Pancreas (tissue), 10 donors: ENCODE results near the gene SMYD5. TPM values are rescaled to one million over a fixed set of nuclear protein-coding genes. Genes with fewer than 3 reads are reported as not detected.

ENCODE experiments used
- ATAC-seq, 4 donors: fragments of 200-7000 bp; cut with Tn5 transposase; one replicate each; pipeline versions ENCODE4 v1.8.0 to v1.9.1; 2020; ENCODE audit warnings: mild to moderate bottlenecking in 4 of 4, moderate library complexity in 4 of 4
- DNase-seq, 6 donors: peaks; one replicate each; pipeline ENCODE4 v3.0.0-alpha.2; 2020
- FAIRE-seq: peaks from 2 replicates; lab custom pipeline; 2012; peaks lifted over from hg19 to GRCh38; lab: Jason Lieb, UNC
- H3K27ac ChIP-seq, 4 donors: fragments of 200-600 bp; sonication (generic); 1 replicate in 3 of 4; 2 replicates in 1 of 4; pipeline versions ENCODE4 v1.5.0 to v1.8.0; 2020
- H3K27me3 ChIP-seq, 4 donors: fragments of 200-600 bp; one replicate each; pipeline ENCODE4 v1.8.0; 2021
- H3K36me3 ChIP-seq, 3 donors: fragments of 200-600 bp; sonication (generic) in 1 of 3; one replicate each; pipeline versions ENCODE4 v1.5.0 to v1.8.0; 2020 to 2021
- H3K4me1 ChIP-seq, 3 donors: fragments of 200-600 bp; one replicate each; pipeline ENCODE4 v1.8.0; 2021
- H3K4me3 ChIP-seq, 4 donors: fragments of 200-600 bp; sonication (generic) in 2 of 4; one replicate each; pipeline versions ENCODE4 v1.5.0 to v1.8.0; 2020 to 2021
- H3K9me3 ChIP-seq, 4 donors: fragments of 200-600 bp; one replicate each; pipeline ENCODE4 v1.8.0; 2021
- WGBS, 2 donors: extraction: QIAGEN DNeasy Blood & Tissue Kit; methylation state at CpG; one replicate each; pipeline ENCODE4 v1.1.7; 2013; 5-methylcytosine and 5-hydroxymethylcytosine counted together
- intact Hi-C, 3 donors: fragments of 100-400 bp; cut with DNase I; formaldehyde crosslinking; loops; one replicate each; pipeline versions ENCODE4 v1.11.1 to v1.14.2; 2022
- polyA plus RNA-seq, 2 donors: library from polyadenylated mRNA; stranded (reverse); fragments of 200-250 nt; gene quantifications; one replicate each; pipeline ENCODE4 v1.2.3, GENCODE V29; 2013
- total RNA-seq, 6 donors: library from RNA; stranded (reverse); fragmentation: NEBNext Ultra II Directional in 4 of 6; extraction: Animal tissue kit (Norgen Biotek cat#: 25700) in 4 of 6; gene quantifications; one replicate each; pipeline versions ENCODE4 v1.2.1 to v1.2.4, GENCODE V29; 2021 to 2023
- TF ChIP-seq, protein P1 (sequence below), 4 donors: fragments of 200-600 bp; sonication (generic) in 3 of 4; IDR thresholded peaks; one replicate each; pipeline versions ENCODE4 v1.5.0 to v1.8.0; 2021; ENCODE audit warnings: antibody characterized with exemption in 4 of 4
- donor health status: healthy with polysubstance abuse.
- donor health status: DM: no; HTN: no; CAD: no; lungs with moderate emphysema.
- donor health status: DM: no; HTN: no; CAD: no.
- donor health status: control.
- donor health status: control.
- donor health status: Bipolar disorder and iron deficiency.
- donor health status: DM: yes; HTN: yes; CAD: no.
- donor health status: DM: no; HTN: no; CAD: no.
- donor health status: DM: no; HTN: no; CAD: no.
- donor health status: DM: yes; HTN: yes; CAD: no.

Gene SMYD5
- total and polyA plus RNA-seq, 8 donors, result 8.7 to 19.6 (median 12.9) TPM

GRCh38 chr2:73173781-73174180, 40.3 kb upstream of the SMYD5 start:
- FAIRE-seq (no peak), ATAC-seq (no peak), DNase-seq (no peak)
- WGBS, 2 donors, result 90 to 97% methylated on average over 7 of the region's 7 CpGs
- intact Hi-C loops, result loop anchor here in 1 of 3 donors (10.0 kb wide), 1 partner anchor 179 kb away; no protein-coding TSS in a partner anchor
- TF ChIP-seq, protein P1, sequence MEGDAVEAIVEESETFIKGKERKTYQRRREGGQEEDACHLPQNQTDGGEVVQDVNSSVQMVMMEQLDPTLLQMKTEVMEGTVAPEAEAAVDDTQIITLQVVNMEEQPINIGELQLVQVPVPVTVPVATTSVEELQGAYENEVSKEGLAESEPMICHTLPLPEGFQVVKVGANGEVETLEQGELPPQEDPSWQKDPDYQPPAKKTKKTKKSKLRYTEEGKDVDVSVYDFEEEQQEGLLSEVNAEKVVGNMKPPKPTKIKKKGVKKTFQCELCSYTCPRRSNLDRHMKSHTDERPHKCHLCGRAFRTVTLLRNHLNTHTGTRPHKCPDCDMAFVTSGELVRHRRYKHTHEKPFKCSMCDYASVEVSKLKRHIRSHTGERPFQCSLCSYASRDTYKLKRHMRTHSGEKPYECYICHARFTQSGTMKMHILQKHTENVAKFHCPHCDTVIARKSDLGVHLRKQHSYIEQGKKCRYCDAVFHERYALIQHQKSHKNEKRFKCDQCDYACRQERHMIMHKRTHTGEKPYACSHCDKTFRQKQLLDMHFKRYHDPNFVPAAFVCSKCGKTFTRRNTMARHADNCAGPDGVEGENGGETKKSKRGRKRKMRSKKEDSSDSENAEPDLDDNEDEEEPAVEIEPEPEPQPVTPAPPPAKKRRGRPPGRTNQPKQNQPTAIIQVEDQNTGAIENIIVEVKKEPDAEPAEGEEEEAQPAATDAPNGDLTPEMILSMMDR (IDR thresholded peaks at IDR 0.05), result no peak
- Histone ChIP-seq H3K27ac (no peak overlapping the region), H3K9me3 (no peaks in the 10 kb centered on the region), H3K4me3 (no peak overlapping the region), H3K4me1 (peaks cover 0 to 16% (median 4%) of the 10 kb centered on the region in 3 donors), H3K27me3 (no peaks in the 10 kb centered on the region), H3K36me3 (no peaks in the 10 kb centered on the region)

GRCh38 chr2:73174244-73174643, 39.8 kb upstream of the SMYD5 start:
- intact Hi-C loops, result loop anchor here in 1 of 3 donors (10.0 kb wide), 1 partner anchor 179 kb away; no protein-coding TSS in a partner anchor
- no peak for ATAC-seq
- no peak for DNase-seq
- TF ChIP-seq, protein P1 (IDR thresholded peaks at IDR 0.05), result no peak
- Histone ChIP-seq H3K27ac (no peak overlapping the region), H3K27me3 (no peaks in the 10 kb centered on the region), H3K4me1 (peaks cover 0 to 16% (median 4%) of the 10 kb centered on the region in 3 donors), H3K9me3 (no peaks in the 10 kb centered on the region), H3K36me3 (no peaks in the 10 kb centered on the region), H3K4me3 (no peak overlapping the region)
- FAIRE-seq, result no peak
- 89 to 93% methylated on average over 10 of the region's 10 CpGs for WGBS, 2 donors

- Histone ChIP-seq H3K36me3 (no peaks in the 10 kb centered on the region), H3K27me3 (no peaks in the 10 kb centered on the region), H3K9me3 (no peaks in the 10 kb centered on the region), H3K27ac (no peak overlapping the region), H3K4me3 (peak overlapping the region; percentile 13 to 61 (median 32)), H3K4me1 (peaks cover 0 to 16% (median 4%) of the 10 kb centered on the region in 3 donors)
- FAIRE-seq (no peak), ATAC-seq (no peak), DNase-seq (no peak)
- intact Hi-C loops, result loop anchor here in 2 of 3 donors (5.0 to 10.0 kb wide), 3 partner anchors 180 to 283 kb away; no protein-coding TSS in a partner anchor
- TF ChIP-seq, protein P1 (IDR thresholded peaks at IDR 0.05), result no peak
- WGBS, 2 donors, result 33 to 36% methylated on average over 25 of the region's 25 CpGs
Measured at GRCh38 chr2:73174941-73175662, 38.9 kb upstream of the SMYD5 start.

DNA sequence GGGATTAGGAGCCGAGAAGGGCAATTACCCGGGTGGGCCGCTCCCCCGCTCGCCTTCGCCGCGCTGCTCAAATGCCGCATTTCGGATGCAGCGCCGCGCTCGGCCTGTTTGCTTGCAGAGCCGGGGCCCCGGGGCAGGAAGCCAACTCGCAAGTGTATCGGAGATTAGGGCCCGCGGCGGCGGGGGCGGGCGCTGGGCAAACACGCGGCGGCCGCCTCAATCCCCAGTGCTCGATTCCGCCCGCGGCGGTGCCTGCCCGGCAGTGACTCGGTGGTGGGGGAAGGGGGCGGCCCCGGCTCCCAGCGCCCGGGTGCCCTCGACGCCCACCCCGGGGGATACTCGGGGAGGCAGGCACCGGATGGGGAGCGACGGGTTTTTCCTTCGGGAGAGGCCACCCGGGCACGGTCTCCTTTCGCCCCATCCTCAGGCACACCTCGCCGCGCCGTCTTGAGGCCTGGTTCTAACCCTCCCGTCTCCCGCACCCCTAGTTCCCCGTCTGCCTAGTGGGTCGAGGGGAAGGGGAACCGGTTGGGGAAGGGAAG, 38.3 kb upstream of the SMYD5 start:
- no peak for FAIRE-seq
- Histone ChIP-seq H3K4me1 (peaks cover 0 to 16% (median 4%) of the 10 kb centered on the region in 3 donors), H3K36me3 (no peaks in the 10 kb centered on the region), H3K9me3 (no peaks in the 10 kb centered on the region), H3K27ac (no peak overlapping the region), H3K4me3 (peak overlapping the region; percentile 13 to 61 (median 32)), H3K27me3 (no peaks in the 10 kb centered on the region)
- intact Hi-C loops, result loop anchor here in 2 of 3 donors (5.0 to 10.0 kb wide), 3 partner anchors 181 to 283 kb away; no protein-coding TSS in a partner anchor
- peak; percentile 52 to 68 (median 58) for ATAC-seq
- 0% methylated on average over 28 to 59 of the region's 59 CpGs for WGBS, 2 donors
- TF ChIP-seq, protein P1 (IDR thresholded peaks at IDR 0.05), result no peak
- peak; percentile 77 to 94 (median 86) for DNase-seq
